Vagina (tissue), 2 donors: Measurements from ENCODE around the gene SNED1.

Experiments
- POLR2A ChIP-seq, 2 donors: fragments of 450-650 bp; IDR thresholded peaks; one replicate each; pipeline ENCODE4 v1.6.1; 2017; ENCODE audit warnings: antibody characterized with exemption in 2 of 2, mild to moderate bottlenecking in 2 of 2, moderate library complexity in 2 of 2
- TF ChIP-seq, protein P1 (sequence below), 3 experiments: fragments of 450-650 bp in 2 of 3; fragments of 200-600 bp in 1 of 3; sonication (generic) in 1 of 3; IDR thresholded peaks; one replicate each; pipeline ENCODE4 v1.5.1; 2017 to 2019; ENCODE audit warnings: antibody characterized with exemption in 3 of 3, mild to moderate bottlenecking in 2 of 3, moderate library complexity in 2 of 3

DNA sequence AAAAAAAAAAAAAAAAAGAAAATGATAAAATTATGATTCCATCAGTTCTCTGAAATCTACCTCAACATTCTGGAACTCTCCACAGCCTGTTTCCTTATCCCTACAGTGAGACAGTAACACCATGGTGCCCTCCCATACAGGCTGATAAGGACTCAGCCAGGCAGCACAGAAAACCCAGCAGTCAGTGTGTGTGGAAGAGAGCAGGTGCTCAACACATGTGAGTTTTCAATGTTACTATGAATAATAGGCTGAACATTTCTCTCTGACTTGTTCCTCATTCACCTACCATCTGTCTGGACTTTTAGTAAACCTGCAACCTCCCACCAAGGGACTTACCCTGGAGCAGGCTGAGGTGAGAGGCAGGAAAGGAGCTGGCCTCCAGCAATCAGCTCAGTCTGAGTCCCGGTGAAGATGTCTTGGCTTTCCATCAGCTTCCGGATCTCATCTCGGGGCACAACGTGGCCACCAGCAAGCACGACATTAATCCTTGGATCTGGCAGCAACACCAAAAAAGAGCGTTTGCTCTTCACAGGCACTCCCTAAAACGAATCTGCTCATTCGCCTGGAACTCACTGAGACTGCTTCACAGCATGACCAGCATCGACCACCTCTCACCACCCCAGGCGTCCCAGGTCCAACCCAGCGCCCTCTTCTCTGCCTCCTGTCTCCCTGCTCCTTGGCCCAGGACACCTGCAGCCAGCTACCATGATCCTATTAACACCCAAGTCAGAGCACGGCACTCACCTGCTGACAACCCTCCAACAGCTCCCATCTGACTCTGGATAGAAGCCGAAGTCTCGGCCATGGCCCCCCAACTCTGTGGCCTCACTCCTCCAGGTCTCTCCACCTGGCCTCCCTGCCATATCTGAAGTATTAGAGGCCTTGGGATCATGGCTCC is 134.4 kb downstream of the SNED1 start:
- TF ChIP-seq, protein P1, sequence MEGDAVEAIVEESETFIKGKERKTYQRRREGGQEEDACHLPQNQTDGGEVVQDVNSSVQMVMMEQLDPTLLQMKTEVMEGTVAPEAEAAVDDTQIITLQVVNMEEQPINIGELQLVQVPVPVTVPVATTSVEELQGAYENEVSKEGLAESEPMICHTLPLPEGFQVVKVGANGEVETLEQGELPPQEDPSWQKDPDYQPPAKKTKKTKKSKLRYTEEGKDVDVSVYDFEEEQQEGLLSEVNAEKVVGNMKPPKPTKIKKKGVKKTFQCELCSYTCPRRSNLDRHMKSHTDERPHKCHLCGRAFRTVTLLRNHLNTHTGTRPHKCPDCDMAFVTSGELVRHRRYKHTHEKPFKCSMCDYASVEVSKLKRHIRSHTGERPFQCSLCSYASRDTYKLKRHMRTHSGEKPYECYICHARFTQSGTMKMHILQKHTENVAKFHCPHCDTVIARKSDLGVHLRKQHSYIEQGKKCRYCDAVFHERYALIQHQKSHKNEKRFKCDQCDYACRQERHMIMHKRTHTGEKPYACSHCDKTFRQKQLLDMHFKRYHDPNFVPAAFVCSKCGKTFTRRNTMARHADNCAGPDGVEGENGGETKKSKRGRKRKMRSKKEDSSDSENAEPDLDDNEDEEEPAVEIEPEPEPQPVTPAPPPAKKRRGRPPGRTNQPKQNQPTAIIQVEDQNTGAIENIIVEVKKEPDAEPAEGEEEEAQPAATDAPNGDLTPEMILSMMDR (IDR thresholded peaks at IDR 0.05) = no peak
- TF ChIP-seq POLR2A (IDR thresholded peaks at IDR 0.05) = no peak
